Midbrain (tissue), 1 donor: Measurements from ENCODE around the gene XRCC1.
"Not testable (repeated sequence)": the region's sequence is repeated elsewhere in the genome, so short reads cannot be mapped to it uniquely, and the experiment has no call there.

Experiments
- DNase-seq: peaks from one replicate; lab custom pipeline; 2025; lab: John Stamatoyannopoulos, UW

The XRCC1 gene

DNA sequence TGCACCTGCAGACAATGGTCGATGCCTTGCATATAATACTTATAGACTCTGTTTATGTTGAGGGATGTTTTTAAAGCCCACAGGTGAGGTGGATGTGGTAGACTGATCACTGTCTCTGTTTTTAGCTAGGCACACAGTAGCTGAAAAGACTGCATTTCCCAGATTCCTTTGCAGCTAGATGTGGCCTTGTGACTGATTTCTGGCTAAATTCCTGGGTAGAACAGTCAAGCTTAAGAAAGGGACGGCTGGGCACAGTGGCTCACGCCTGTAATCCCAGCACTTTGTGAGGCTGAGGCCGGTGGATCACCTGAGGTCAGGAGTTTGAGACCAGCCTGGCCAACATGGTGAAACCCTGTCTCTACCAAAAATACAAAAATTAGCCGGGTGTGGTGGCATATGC lies 25.0 kb upstream of the XRCC1 start:
- peak; percentile 10 for DNase-seq

DNA sequence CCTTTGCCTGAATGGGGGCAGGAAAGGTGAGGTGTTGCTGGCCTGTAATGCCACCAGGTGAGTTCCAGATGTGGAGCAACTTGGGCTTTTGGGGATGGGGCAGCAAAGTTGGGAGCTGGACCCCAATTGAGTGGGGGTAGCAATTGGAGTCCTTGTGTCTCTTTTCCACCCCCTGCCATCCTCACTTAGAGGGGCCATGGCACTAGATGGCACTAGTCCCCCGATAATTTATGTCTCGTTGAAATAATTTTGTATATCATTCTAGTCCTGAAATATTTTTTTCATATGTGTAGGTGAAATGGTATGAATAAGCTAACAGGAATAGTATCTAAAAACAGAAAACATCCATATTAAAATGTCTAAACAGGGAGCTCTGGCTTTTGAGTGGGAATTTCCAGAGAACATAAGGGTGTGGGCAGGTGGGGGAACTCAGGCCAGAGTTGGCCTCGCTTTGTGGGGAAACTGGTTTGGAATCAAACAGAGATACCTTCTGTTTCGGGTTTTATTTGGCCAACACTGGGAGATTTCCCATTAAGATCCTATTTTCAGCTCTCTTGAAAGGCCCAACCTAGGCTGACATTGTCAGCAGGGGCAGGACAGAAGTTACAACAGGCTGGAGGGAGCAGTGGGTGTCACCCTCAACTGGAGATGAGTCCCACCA lies 24.4 kb upstream of the XRCC1 start:
- DNase-seq, result no peak

DNA sequence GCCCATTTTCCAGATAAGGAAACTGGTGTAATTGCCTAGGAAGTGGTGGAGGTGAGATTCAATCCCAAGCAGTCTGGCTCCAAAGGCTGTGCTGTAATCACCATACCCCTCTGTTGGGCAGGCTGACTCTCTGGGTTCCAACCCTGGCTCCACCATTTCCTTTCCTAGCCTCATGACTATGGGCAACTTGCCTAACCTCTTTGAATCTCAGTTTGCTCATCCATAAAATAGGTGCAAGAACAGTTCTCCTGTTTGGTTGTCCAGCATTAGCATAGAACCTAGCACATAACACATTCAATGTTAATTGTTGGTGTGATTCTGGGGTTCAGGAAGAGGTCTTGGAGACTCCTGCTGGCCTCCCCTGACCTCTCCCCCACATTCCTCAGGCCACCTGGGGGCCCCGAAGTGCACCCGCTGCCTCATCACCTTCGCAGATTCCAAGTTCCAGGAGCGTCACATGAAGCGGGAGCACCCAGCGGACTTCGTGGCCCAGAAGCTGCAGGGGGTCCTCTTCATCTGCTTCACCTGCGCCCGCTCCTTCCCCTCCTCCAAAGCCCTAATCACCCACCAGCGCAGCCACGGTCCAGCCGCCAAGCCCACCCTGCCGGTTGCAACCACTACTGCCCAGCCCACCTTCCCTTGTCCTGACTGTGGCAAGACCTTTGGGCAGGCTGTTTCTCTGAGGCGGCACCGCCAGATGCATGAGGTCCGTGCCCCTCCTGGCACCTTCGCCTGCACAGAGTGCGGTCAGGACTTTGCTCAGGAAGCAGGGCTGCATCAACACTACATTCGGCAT lies 23.3 kb upstream of the XRCC1 start:
- DNase-seq, result no peak

DNA sequence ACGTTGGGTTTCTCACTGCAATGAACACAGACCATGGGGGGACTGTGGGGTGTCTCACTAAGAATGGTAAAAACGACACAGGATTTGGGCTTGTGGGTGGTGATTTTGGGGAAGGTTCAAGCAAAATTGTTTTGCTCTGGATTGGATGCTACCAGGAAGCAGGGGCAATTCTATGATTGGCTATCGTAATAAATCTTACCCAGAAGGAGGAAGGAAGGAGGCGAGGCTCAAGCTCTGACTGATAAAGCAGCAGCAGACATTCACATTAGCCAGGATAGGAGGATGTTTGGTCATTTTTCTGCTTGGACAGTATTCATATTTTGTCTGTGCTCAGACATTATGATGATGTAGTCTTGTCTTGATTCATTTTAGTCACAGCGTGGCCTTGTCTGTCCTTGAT lies 22.5 kb upstream of the XRCC1 start:
- DNase-seq, result no peak

DNA sequence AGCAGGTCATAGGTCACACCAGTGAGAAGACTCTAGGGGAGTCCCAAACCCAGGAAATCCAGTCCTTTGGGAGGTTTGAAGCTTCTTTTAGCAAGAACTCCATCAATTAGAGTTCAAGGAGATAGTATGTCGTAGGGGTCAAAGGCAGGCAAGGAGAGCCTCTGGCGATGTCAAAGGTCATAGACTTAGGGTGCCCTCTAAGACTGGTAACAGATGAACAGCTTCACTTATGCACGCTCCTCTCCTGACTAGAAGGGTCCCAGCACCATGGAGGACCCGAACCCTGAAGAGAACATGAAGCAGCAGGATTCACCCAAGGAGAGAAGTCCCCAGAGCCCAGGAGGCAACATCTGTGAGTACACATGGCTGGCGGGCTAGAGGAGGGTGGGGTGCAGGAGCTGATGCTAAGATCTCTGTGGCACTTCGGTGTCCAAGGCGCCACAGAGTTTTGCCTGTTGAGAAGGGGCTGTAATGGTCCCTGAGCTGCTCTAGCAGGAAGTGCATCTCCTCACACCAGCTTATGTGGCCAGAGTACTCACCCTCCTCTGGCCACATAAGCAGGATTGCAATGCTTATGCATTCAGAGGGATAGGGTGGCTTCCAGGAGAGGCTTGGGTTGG lies 21.6 kb upstream of the XRCC1 start:
- DNase-seq, result no peak

DNA sequence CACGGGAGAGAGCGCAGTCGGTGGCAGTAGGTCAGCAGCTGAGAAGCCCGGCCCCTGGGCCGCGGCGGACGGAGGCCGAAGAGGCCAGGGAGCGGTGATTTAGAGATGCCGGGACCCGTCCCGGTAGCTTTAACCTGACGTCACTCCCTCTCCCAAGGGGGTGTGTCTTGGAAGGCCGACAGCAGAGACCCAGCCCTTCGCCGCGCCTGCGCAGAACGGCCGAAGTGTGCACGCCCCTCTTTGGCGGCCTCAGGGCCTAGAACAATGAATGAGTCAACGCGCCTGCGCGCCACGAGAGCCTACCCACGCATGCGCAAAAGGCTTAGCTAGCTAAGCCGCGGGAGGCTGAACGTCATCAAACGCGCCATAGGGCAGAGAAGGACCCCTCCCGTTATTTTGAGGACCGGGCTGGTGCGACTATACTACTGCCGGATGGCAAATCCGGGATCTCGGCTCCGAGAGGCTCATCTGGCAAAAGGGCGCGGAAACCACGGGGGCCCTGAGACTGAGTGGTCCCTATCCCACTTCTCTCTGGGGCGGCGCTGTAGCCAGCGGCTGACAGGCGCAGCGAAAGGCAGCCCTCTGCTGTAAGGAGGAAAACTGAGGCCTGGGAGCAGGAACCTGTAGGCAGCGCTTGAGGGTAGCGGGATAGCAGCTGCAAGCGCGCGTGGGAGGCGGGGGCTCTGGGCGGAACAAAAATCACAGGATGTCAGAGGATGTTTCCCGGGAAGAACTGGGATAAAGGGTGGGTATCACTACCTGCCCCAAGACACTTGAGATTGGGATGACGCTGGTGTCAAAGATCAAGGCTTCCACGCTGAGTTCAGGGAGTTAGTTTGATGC lies 20.9 kb upstream of the XRCC1 start, which contains the start of the genes IRGQ and ZNF576:
TSS of gene IRGQ (minus strand) at position 136 of the 843 bp plus-strand sequence. CDS start 796 bp downstream, outside the sequence.
TSS of gene ZNF576 (plus strand) at position 597 of the 843 bp plus-strand sequence. CDS start 514 bp downstream, outside the sequence.
- peak; percentile 100 for DNase-seq

DNA sequence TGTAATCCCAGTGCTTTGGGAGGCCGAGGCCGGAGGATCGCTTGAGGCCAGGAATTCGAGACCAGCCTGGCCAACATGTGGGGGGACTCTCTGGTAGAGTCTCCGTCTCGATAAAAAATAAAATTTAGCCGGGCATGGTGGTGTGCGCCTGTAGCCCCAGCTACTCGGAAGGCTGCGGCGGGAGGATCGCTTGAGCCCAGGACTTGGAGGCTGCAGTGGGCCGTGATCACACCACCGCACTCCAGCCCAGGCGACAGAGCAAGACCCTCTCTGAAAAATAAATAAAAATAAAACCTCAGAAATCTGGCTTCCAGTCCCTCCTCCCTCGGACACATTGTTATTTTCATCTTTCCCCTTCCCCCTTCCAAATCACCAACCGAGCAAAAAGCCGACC lies 20.3 kb upstream of the XRCC1 start:
- DNase-seq, result peak; percentile 32

DNA sequence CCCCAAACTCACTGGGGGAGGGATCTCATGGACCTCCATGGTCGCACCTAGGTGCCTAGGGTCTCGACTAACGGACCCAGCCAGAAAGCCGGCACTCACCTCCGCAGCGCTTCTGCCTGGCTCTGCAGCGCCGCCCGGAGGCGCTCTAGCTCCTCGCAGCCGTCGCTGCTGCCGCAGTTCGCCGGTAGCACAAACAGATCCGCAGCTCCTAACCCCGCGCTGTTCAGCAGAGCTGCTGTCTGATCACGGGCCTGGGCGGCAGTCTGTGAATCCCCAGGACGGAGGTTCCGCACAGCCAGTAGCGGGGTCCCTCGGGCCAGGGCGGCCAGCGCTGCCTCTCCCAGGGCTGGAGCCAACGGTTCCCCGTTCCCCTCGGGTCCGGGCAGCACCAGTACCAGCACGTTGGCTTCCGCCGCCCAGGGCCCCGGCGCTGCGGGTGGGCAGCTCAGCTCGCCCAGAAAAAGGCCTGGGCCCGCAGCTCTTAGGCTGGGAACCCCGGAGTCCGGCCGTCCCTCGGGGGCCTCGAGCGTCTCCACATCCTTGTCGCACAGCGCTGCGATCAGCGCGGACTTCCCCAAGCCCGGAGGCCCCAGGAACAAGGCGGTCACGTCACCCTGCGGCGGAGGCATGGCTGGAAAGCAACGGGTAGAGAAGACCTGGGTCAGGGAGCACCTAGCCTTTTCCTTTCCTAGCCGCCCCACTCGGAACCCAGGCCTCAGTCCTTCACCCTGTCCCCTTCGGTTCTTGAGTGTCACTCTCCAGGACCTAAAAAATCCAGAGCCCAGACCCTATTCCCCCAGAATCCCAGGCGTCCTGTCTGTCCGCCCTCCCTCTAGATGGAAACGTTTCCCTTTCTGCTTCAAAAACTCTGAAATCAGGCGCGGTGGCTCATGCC lies 19.6 kb upstream of the XRCC1 start:
- no peak for DNase-seq

DNA sequence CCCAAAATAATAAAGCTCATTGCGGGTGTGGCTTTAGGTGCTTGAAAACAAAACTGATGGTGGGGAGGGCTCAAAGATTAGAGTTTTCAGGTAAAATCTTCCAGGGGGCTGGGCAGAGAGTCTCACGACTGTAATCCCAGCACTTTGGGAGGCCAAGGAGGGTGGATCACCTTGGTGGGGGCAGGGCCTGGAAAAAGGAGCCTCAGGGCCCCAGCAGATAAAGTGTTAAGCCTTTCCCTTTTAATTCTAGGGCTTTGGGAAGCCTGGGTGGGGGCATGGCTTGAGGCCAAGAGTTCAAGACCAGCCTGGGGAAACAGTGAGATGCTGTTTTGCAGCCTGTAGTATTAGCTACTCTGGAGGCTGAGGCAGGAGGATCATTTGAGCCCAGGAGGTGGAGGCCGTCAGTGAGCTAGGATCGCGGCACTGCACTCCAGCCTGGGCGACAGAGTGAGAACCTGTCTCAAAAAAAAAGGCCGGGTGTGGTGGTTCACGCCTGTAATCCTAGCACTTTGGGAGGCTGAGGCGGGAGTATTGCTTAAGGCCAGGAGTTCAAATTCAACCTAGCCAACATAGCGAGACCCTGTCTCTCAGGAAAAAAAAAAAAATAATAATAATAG lies 18.9 kb upstream of the XRCC1 start:
- DNase-seq, result no peak

DNA sequence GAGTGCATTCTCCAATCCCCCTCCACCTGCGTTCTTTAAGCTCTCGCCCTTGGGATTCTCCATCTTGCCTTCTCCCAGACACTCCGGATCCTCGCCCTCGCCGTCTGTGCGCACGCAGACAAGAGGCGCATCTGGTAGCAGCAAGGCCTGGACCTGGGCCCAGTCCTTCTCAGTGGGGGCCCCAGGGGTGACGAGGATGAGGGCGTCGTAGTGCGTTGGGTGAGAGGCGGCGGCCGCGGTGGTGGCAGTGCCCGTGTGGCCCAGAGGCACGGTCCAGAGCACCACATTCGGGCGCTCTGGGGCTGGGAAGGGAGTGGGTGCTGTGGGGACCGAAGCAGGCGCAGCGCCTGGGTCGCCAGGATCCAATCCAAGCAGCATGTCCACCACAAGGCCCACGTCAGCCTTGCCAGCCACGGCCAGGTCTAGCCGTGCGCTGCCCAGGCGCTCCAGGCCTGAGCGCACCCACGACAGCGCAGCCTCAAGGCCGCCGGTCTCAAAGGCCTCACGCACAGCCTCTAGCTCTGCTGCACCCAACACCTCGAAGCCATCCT lies 17.5 kb upstream of the XRCC1 start:
- DNase-seq, result no peak

DNA sequence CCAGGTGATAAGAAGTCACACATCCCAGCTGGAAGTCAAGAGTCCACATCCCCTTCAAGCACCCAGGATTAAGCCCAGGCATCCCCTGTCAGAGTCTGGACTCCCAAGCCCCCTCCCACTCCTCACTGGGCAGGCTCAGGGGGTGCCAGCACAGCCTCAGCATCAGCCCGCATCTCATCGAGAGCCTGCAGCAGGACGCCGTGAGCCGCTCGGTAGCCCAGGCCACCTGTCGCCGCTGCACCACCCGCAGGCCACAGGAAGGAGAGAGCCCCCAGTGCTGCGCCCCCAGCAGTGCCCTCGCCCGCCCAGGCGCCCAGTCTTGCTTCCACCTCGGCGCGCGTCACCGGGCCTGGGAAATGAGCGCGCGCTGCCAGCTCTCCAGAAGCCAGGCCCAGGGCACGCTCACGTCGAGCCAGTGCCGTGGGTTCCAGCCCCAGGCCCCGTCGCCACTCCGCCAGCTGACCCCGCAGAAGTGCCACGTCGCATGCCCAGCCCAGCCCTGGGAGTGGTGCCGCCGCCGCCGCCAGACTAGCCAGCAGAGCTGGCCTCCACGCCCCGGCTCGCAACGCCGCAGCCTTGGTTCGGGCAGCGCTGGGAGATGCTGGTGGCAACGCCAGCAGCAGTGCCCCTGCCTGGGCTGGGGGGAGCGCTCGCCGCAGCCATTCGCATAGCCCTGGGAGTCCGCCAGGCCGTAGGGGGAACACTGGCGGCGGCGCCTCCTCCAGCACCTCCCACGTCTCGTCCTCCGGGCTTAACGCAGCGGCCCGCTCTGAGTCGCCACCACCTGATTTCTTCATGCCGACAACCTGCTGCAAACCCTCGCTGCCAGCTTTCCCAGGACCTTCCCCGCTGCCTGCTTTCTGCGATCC lies 16.8 kb upstream of the XRCC1 start:
- no peak for DNase-seq

DNA sequence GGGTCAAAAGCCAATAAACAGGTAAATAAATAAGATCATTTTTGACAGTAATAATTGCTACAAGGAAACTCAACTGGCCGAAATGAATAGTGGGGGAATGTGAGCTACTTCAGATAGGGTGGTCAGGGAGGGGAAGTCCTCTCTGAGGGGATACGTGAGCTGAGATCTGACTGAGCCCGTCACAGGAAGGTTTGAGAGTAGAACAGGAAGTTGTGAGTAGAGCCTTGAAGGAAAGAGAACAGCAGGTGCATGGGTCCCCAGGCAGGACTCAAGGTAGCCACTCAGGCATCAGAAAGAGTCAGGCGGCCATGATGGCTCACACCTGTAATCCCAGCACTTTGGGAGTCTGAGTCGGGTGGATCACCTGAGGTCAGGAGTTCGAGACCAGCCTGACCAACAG lies 14.4 kb upstream of the XRCC1 start:
- DNase-seq, result no peak

DNA sequence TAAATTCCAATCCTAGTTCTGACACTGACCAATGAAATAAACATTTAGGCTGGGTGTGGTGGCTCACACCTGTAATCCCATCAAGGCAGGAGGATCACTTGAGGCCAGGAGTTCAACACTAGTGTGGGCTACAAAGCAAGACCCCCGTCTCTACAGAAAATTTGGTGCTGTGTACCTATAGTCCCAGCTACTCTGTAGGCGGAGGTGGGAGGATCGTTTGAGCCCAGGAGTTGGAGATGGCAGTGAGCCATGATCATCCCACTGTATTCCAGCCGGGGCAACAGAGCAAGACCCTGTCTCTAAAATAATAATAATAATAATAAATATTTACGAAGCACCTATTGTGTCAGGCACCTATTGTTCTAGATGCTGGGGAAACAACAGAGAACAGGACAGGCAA lies 13.9 kb upstream of the XRCC1 start:
- no peak for DNase-seq

DNA sequence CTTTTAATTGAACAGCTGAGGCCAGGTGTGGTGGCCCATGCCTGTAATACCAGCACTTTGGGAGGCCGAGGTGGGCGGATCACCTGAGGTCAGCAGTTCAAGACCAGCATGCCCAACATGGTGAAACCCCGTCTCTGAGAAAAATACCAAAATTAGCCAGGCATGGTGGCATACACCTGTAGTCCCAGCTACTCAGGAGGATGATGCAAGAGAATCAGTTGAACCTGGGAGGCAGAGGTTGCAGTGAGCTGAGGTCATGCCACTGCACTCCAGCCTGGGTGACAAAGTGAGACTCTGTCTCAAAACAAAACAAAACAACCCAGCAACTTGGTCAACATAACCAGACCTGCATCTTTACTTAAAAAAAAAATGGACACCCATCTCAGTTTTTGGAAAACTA lies 11.7 kb upstream of the XRCC1 start:
- DNase-seq, result not testable (repeated sequence)

DNA sequence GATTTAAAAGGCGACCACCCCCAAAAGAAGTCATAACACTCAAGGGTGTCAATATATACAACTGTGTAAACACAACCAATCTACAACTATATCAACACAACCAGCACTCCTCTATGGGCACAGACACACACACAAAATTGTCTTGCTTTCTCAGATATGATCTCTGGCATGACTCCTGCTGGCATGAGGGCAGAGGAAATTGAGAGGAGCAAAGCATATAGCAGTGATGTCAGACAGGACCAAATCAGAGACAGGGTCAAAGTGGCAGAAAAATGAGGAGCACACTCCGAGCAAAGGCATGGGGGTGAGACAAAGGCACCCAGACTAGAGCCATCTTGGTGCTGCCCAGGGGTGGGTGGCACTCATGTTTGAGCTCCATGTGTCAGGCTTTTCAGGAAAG lies 11.0 kb upstream of the XRCC1 start:
- no peak for DNase-seq

DNA sequence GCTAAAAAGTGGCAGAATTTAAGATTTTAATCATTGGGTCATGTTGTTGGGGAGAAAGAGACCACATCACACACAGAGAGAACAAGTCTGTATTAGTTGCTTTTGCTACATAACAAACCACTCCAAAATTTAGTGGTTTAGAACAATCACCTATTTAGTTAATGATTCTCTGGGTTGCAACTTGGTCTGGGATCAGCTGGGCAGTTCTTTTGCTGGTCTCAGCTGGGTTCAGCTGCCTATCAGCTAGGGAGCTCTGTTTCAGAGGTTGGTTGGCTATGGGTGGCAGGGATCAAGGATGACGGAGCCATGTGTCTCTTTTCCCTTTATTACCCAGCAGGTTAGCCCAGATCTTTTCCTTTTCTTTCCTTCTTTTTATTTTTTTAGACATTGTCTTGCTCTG lies 9.2 kb upstream of the XRCC1 start:
- DNase-seq, result no peak

DNA sequence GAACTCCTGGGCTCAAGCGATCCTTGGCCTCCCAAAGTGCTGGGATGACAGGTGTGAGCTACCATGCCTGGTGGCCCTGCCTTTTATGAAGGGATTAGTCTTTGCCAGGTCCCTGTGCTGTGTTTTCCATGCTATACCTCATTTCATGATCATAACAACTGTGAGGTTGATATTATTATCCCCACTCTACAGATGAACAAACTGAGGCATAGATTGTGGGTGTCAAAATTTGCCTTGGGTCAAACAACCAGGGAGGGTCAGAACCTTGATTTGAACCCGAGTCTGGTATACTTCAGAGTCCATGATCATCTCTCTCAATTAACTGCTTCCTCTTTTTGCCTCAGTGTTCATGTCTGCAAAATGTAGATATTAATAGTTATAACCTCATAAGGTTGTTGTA lies 7.2 kb upstream of the XRCC1 start:
- DNase-seq, result no peak

DNA sequence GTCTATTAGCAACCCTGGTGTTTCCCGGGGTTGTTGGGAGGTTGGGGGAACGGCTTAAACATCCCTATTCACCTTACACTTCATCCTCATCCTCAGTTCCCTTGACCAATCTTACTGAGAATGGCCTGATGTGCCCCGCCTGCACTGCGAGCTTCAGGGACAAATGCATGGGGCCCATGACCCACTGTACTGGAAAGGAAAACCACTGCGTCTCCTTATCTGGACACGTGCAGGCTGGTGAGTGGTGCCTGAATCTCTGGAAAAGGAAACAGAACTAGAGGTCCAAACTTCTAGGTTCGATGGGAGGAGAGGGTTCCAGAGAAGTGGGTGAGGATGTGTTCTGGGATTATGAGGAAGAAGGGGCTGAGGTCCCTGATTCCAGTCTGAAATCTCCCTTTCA lies 6.1 kb upstream of the XRCC1 start:
- no peak for DNase-seq

DNA sequence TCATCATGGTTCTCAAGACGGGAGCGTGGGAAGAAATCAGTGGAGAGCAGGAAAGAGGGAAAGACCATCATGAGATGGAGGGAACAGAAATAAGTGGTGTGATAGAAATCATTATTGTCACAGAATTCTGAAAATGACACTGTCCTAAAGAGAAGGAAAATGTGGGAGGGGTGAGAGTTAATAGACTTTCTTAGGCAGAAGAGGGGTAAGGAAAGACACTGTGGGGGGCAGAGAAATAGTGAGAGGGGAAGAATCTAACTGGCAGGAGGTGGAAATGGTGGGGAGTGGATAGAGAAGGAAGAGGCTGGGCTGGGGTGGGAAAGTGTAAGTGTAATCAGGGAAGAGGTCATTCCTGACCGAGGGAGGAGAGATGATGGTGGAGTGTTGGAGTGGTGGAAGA lies 3.5 kb upstream of the XRCC1 start:
- no peak for DNase-seq
